ENCODE measurements around the gene TTC23. TPM values are rescaled to one million over a fixed set of nuclear protein-coding genes. Genes with fewer than 3 reads are reported as not detected.
"Not testable (repeated sequence)": the region's sequence is repeated elsewhere in the genome, so short reads cannot be mapped to it uniquely, and the experiment has no call there.

TTC23 gene
- polyA plus RNA-seq, 1 donor from 2014 or later = 0.99 TPM

DNA sequence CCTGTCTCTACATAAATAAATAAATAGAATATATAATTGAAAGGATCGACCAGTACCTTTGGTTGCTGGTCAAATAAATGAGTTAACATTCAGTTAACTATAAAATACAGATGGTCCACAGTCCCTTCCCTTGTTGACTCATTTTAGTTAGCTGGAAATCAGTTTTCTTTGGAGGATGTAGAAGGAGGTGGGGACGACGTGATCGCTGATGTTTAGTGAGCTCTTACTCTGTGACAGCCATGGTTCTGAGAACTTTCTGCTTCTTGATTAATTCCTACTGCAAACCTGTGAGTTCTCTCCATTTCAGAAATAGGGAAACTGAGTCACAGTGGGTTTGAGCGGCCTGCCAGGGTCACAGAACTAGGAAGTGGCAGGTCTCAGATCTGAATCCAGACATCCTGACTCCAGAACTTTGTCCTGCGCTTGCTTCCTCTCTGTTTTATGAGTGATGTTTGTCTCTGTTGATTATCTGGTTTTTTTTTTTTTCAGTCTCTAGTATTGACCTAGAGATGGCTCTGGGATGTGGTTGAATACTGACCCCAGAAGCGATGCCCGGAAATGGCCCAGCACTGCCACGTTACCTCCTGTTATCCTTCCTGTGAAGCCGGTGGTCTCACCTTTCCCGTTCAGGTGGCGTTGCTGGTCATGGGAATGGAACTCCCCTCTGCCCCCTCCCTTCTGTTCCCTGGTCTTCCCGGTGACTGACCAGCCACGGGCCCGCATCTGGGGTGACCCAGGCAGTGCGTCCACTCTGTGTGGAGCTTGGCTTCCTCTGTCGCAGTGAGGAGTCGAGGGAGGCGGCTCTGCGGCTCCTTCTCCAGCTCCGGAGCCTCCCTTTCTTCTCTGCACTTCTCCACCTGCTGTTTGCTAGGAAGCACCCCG lies 126.3 kb downstream of the TTC23 start:
- Mint-ChIP-seq H3K27me3 (peaks cover 14% of the 10 kb centered on the region), H3K9me3 (no peaks in the 10 kb centered on the region), H3K4me3 (no peak overlapping the region), H3K4me1 (no peaks in the 10 kb centered on the region), H3K27ac (no peak overlapping the region), H3K36me3 (no peaks in the 10 kb centered on the region)

GRCh38 chr15:99121691-99122410 lies 127.5 kb downstream of the TTC23 start:
- H3K4me1 Mint-ChIP-seq = no peaks in the 10 kb centered on the region
- H3K4me3 Mint-ChIP-seq = no peak overlapping the region
- H3K27ac Mint-ChIP-seq = no peak overlapping the region
- peaks cover 15% of the 10 kb centered on the region for H3K27me3 Mint-ChIP-seq
- H3K36me3 Mint-ChIP-seq = no peaks in the 10 kb centered on the region
- no peaks in the 10 kb centered on the region for H3K9me3 Mint-ChIP-seq

DNA sequence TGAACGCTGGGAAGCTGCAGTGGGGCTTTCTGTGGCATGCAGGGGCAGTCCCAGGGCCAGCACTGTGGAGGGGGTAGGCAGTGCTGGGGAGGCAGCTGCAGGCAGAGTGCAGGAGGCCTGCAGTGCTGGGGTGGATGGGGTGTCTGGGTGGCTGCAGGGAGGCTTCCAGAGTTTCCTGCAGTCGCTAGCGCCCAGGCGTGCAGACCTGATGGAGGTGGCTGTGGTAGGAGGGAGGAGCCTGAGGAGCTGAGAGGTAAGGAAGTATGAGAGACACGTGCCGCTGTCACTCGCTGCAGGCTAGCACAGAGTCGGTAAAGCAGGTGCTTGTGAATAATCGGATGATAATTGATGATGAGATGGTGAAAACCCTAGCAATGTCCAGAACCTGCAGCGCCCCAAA lies 128.2 kb downstream of the TTC23 start:
- Mint-ChIP-seq H3K27ac (no peak overlapping the region), H3K4me1 (no peaks in the 10 kb centered on the region), H3K36me3 (no peaks in the 10 kb centered on the region), H3K9me3 (no peaks in the 10 kb centered on the region), H3K4me3 (no peak overlapping the region), H3K27me3 (peaks cover 15% of the 10 kb centered on the region)

- H3K27ac Mint-ChIP-seq = no peak overlapping the region
- H3K4me1 Mint-ChIP-seq = no peaks in the 10 kb centered on the region
- H3K27me3 Mint-ChIP-seq = peaks cover 15% of the 10 kb centered on the region
- no peak overlapping the region for H3K4me3 Mint-ChIP-seq
- H3K9me3 Mint-ChIP-seq = no peaks in the 10 kb centered on the region
- no peaks in the 10 kb centered on the region for H3K36me3 Mint-ChIP-seq
Measured at GRCh38 chr15:99120050-99120777, 129.2 kb downstream of the TTC23 start.

DNA sequence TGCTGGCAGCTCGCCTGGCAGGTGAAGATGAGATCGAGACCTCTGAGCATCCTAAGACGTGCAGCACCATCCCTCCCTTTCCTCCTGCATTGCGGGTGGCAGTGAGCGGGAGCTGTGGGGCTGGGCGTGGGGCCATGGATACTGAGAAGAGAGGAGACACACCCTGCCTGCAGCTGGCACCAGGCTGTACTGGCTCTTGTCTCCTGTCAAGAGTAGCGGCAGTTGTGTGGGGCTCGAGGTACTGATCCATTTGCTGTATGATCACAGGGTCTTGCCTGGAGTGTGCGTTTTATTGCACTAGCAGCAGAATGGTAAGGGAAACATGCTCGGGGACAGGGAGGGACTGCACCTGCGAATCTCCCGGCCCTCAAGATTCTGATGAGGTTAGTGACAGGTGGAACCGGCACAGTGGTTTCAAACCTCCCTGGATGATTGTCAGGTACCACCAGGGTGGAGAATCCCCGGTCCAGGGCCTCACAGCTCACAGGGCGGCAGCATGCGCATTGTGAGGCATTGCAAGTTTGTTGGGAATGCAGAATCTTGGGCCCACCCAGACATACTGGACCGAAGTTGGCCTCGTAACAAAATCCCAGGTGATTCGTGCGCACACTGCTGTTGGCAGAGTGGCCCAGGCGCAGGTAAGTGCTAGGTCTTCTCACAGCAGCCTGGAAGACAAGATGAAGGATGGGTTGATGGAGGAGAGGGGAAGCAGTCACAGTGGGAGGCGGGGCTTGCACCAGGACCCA lies 130.4 kb downstream of the TTC23 start:
- no peaks in the 10 kb centered on the region for H3K36me3 Mint-ChIP-seq
- peaks cover 16% of the 10 kb centered on the region for H3K27me3 Mint-ChIP-seq
- H3K4me1 Mint-ChIP-seq = no peaks in the 10 kb centered on the region
- H3K4me3 Mint-ChIP-seq = peak overlapping the region in 1 of 4 donors; percentile 60
- H3K27ac Mint-ChIP-seq = no peak overlapping the region
- H3K9me3 Mint-ChIP-seq = no peaks in the 10 kb centered on the region

GRCh38 chr15:99118258-99118632 lies 131.1 kb downstream of the TTC23 start:
- Mint-ChIP-seq H3K36me3 (no peaks in the 10 kb centered on the region), H3K4me1 (no peaks in the 10 kb centered on the region), H3K4me3 (no peak overlapping the region), H3K27ac (no peak overlapping the region), H3K27me3 (peaks cover 15% of the 10 kb centered on the region), H3K9me3 (no peaks in the 10 kb centered on the region)

GRCh38 chr15:99117563-99118257 lies 131.7 kb downstream of the TTC23 start:
- Mint-ChIP-seq H3K36me3 (no peaks in the 10 kb centered on the region), H3K4me3 (no peak overlapping the region), H3K9me3 (no peaks in the 10 kb centered on the region), H3K27ac (no peak overlapping the region), H3K4me1 (no peaks in the 10 kb centered on the region), H3K27me3 (peaks cover 11% of the 10 kb centered on the region)

DNA sequence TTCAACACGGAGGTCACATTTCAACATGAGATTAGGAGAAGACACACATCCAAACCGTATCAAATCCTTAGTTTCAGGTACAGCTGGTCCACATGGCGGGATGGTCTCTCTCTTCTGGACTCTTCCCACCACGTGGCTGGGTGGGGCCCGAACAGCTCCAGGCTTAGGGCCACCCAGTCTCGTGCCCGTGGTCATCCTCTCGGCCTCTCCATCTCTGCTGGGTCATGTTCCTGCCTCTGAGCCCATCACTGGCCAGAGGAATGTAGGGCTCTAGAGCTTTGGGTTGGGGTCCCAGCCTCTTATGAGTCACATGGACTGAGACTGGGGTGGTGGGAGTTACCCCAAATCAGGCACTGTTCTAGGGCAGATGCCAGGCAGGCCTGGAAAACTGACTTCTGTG lies 132.3 kb downstream of the TTC23 start:
- Mint-ChIP-seq H3K4me3 (no peak overlapping the region), H3K27me3 (peaks cover 10% of the 10 kb centered on the region), H3K9me3 (no peaks in the 10 kb centered on the region), H3K27ac (peak overlapping the region in 1 of 3 donors; percentile 67), H3K36me3 (no peaks in the 10 kb centered on the region), H3K4me1 (no peaks in the 10 kb centered on the region)

- Mint-ChIP-seq H3K9me3 (no peaks in the 10 kb centered on the region), H3K36me3 (no peaks in the 10 kb centered on the region), H3K4me3 (no peak overlapping the region), H3K4me1 (peaks cover 0 to 2% (median 0%) of the 10 kb centered on the region in 3 donors), H3K27ac (no peak overlapping the region), H3K27me3 (peaks cover 10% of the 10 kb centered on the region)
Measured at GRCh38 chr15:99115300-99116215, 133.8 kb downstream of the TTC23 start.

DNA sequence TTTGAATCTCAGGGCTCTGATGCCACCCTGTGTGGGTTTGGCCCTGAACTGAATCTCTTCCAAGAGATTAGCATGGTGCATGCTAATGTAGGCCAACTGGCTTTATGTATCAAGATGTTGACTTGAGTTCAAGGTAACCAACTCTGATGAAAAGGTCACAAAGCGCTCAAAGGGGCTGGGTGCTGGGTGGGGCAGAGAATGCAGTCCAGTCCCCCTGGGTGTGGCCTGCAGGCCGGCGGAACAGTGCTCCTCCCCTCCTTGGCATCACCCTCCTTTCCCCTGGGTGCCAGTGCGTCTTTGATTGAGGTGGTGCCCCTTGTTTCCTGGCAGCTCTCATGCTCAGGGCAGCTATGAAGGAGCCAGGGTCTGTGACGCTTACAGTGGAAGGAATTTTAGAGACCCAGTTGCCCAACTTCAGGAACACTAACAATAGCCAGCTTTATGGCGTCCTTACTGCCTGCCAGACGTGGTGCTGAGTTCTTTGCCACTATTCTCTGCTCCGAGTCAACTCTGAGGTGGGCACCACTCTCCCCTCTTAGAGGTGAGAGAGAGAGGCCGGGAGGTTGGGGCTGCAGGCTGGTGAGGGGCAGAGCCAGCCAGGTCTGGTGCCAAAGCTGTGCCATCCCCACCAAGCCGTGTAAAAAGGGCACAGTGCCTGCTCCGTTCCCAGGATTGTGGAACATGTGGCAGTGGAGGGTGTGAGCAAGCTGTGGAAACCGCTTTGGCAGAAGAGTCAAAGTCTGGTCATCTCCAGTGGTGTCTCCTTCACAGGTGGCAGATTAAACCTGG lies 134.7 kb downstream of the TTC23 start:
- Mint-ChIP-seq H3K27me3 (peaks cover 8% of the 10 kb centered on the region), H3K4me1 (peaks cover 0 to 2% (median 0%) of the 10 kb centered on the region in 3 donors), H3K27ac (no peak overlapping the region), H3K4me3 (no peak overlapping the region), H3K36me3 (no peaks in the 10 kb centered on the region), H3K9me3 (no peaks in the 10 kb centered on the region)

DNA sequence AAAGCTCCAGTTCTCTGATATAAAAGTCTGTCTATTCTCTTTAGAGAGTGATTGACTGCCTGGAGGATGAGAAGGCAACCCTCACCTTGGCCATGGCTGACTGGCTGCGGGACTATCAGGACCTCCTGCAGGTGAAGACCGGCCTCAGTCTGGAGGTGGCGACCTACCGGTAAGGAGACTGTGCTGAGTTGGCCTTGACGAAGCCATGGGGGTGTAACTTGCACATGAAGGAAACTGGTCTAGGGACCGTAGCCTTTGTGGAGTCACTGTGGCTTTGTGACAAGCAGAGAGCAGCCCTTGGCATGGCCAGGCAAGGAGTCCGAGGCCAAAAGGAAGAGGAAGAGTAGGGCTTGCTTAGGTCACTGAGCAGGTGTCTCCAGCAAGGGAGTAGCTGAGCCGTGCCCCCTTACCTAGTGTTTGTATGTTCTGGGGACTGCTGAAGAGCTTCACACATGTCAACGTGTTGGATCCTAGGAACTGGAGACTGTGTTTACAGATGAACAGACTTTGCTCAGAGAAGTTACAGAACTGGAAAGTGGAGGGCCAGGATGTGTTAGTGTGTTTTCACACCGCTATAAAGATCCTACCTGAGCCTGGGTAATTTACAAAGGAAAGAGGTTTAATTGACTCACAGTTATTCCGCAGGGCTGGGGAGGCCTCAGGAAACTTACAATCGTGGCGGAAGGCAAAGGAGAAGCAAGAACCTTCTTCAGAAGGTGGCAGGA lies 135.7 kb downstream of the TTC23 start:
- Mint-ChIP-seq H3K4me3 (no peak overlapping the region), H3K27ac (no peak overlapping the region), H3K9me3 (no peaks in the 10 kb centered on the region), H3K27me3 (peaks cover 13% of the 10 kb centered on the region), H3K36me3 (no peaks in the 10 kb centered on the region), H3K4me1 (peaks cover 0 to 2% (median 0%) of the 10 kb centered on the region in 3 donors)

GRCh38 chr15:99111641-99112040 lies 137.7 kb downstream of the TTC23 start:
- H3K27me3 Mint-ChIP-seq = peaks cover 19% of the 10 kb centered on the region
- H3K36me3 Mint-ChIP-seq, H3K27ac Mint-ChIP-seq, H3K4me3 Mint-ChIP-seq, H3K4me1 Mint-ChIP-seq, H3K9me3 Mint-ChIP-seq: not testable (repeated sequence)

All from IgD-negative memory B cell (primary cell).